ENCODE measurements around the gene GHITM.

Gene GHITM

DNA sequence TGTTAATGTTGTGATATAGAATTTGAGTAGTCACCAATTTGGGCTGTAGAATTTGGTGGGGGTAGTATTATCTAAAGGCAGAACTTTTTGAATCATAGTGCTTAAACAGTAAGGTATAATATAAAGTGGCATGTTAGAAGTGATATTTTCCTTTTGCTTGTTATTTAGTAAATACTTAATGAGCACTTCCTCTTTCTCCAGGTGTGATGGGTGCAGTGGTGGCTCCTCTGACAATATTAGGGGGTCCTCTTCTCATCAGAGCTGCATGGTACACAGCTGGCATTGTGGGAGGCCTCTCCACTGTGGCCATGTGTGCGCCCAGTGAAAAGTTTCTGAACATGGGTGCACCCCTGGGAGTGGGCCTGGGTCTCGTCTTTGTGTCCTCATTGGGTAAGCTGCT, 10.5 kb downstream of the GHITM start:
- ChIA-PET POLR2A (no interaction called here), CTCF (interaction anchor here (0.8 to 5.2 kb wide), 10 partner anchors 9 to 65 kb away, joined by 3 to 115 read pairs (median 8); partner anchors contain the start of genes CDHR1 and GHITM)
- TF ChIP-seq, protein P1, sequence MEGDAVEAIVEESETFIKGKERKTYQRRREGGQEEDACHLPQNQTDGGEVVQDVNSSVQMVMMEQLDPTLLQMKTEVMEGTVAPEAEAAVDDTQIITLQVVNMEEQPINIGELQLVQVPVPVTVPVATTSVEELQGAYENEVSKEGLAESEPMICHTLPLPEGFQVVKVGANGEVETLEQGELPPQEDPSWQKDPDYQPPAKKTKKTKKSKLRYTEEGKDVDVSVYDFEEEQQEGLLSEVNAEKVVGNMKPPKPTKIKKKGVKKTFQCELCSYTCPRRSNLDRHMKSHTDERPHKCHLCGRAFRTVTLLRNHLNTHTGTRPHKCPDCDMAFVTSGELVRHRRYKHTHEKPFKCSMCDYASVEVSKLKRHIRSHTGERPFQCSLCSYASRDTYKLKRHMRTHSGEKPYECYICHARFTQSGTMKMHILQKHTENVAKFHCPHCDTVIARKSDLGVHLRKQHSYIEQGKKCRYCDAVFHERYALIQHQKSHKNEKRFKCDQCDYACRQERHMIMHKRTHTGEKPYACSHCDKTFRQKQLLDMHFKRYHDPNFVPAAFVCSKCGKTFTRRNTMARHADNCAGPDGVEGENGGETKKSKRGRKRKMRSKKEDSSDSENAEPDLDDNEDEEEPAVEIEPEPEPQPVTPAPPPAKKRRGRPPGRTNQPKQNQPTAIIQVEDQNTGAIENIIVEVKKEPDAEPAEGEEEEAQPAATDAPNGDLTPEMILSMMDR (IDR thresholded peaks at IDR 0.05; ENCODE audit: control extremely low read depth, extremely low read depth, low read depth, missing control alignments) = no peak
- no peak for DNase-seq (ENCODE audit: extremely low spot score)

- CTCF ChIA-PET = interaction anchor here (1.1 to 1.2 kb wide), 2 partner anchors 12 to 52 kb away, joined by 3 to 4 read pairs; no protein-coding TSS in a partner anchor
- TF ChIP-seq, protein P1 (IDR thresholded peaks at IDR 0.05; ENCODE audit: control extremely low read depth, extremely low read depth, low read depth, missing control alignments) = no peak
- no peak for DNase-seq (ENCODE audit: extremely low spot score)
- POLR2A ChIA-PET = no interaction called here
Observed at GRCh38 chr10:84152769-84153168, 13.5 kb downstream of the GHITM start.

GRCh38 chr10:84155521-84155920, 16.2 kb downstream of the GHITM start:
- ChIA-PET POLR2A (no interaction called here), CTCF (interaction anchor here (0.8 to 2.1 kb wide), 5 partner anchors 11 to 50 kb away, joined by 3 to 8 read pairs (median 4); no protein-coding TSS in a partner anchor)
- no peak for DNase-seq (ENCODE audit: extremely low spot score)
- TF ChIP-seq, protein P1 (IDR thresholded peaks at IDR 0.05; ENCODE audit: control extremely low read depth, extremely low read depth, low read depth, missing control alignments) = no peak

GRCh38 chr10:84156009-84156408, 16.7 kb downstream of the GHITM start:
- POLR2A ChIA-PET = no interaction called here
- DNase-seq (ENCODE audit: extremely low spot score) = no peak
- TF ChIP-seq, protein P1 (IDR thresholded peaks at IDR 0.05; ENCODE audit: control extremely low read depth, extremely low read depth, low read depth, missing control alignments) = no peak
- CTCF ChIA-PET = interaction anchor here (0.8 to 2.1 kb wide), 8 partner anchors 8 to 50 kb away, joined by 3 to 9 read pairs (median 5); no protein-coding TSS in a partner anchor

DNA sequence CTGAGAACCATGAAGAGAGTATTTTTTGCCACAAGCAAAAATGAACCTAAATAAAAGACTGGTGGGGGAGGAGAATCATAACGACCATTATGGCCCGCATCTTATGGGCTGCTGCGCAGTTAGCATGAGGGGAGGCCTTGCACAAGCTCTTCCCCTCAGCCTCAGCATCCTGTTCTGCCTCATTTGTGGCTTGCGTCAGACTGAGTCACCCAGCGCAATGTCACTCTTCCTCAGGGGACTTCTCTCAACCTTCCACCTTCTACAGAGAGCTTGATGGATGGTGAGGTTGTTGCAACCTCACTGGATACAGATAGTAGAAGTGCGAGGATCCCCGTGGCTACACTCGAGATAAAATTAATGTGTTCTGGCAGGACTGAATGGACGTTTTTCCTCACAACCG, 17.5 kb downstream of the GHITM start:
- ChIA-PET POLR2A (no interaction called here), CTCF (interaction anchor here (1.1 to 2.1 kb wide), 5 partner anchors 8 to 46 kb away, joined by 3 to 9 read pairs (median 6); no protein-coding TSS in a partner anchor)
- no peak for DNase-seq (ENCODE audit: extremely low spot score)
- TF ChIP-seq, protein P1 (IDR thresholded peaks at IDR 0.05; ENCODE audit: control extremely low read depth, extremely low read depth, low read depth, missing control alignments) = no peak

DNA sequence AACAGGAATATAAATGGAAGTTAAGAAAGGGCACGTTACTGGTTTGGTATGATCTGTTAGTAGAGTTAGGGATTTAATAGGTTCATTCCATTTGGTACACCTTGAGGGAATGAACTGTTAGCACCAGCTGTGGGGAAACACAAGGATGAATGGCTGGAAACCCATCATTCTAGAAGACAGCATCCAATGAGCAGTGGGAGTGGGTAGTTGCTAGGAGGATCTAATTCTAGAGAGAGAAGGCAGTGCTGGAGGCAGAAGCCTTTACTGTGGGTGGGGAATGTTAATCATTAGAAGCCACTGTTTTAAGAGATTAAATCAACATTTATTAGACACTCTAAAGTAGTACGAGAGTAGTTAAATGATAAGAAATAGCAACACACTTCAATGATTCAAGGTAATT, 18.8 kb downstream of the GHITM start:
- ChIA-PET POLR2A (no interaction called here), CTCF (interaction anchor here (1.1 to 4.8 kb wide), 2 partner anchors 10 to 56 kb away, joined by 4 to 40 read pairs; no protein-coding TSS in a partner anchor)
- TF ChIP-seq, protein P1 (IDR thresholded peaks at IDR 0.05; ENCODE audit: control extremely low read depth, extremely low read depth, low read depth, missing control alignments) = no peak
- no peak for DNase-seq (ENCODE audit: extremely low spot score)

Data from GM10248 (cell line).